Pons (tissue), 1 donor: ENCODE data around the gene PRUNE2.
"Not testable (repeated sequence)": the region's sequence is repeated elsewhere in the genome, so short reads cannot be mapped to it uniquely, and the experiment has no call there.

Source experiments
- DNase-seq: peaks from one replicate; pipeline ENCODE4 v3.0.0-alpha.2; 2016; ENCODE audit warnings: low spot score

The PRUNE2 gene

GRCh38 chr9:76598981-76599380 is 306.9 kb downstream of the PRUNE2 start:
- no peak for DNase-seq

GRCh38 chr9:76595645-76596044 is 310.3 kb downstream of the PRUNE2 start:
- no peak for DNase-seq

DNA sequence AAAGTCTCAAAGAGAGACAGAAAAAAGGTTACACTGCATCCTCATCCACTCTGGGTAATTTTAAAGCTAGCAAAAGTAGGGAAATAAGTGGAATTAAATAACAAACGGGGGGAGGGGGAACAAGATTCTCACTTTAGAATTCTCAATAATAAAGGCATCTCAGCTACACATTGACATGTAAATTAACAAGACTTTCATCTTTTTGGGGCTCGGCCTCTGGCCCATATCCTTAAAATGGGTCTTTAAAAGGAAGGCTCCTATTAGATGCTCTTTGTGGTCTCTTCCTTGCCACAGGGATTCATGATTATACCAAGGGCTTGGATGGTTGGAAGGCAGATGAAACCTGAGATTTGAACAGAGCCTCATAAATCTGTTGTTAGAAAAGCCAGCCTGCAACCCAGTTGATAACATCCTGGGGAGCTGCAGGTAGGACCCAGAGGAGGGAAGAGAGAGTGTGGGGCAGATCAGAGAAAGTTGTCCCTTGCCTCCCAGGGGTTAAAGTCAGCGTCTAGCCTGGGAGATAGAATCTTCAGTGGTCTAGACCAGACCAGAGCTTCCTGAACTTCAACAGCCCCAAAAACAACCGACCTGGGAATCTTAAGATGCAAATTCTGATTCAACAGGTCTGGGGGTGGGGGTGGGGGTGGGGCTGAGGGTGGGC is 311.0 kb downstream of the PRUNE2 start:
- no peak for DNase-seq

GRCh38 chr9:76593961-76594735 is 311.8 kb downstream of the PRUNE2 start:
- DNase-seq, result not testable (repeated sequence)

DNA sequence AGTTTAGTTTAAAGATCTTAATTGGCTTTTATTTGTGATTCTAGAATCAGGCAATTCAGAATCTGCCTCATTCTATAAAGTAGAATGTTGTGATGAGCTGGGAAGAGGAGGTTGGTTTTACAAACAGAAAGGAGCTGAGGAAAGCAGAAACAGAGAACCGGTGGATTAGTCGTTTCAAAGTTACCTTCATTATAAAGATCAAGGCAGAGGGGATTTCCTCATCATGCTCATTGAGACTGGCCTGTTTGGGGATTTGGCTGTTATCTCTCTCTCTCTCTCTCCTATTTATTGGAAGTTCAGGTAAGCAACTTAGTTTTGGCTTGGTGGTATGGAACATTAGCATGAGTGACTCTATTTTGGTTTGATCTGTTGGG is 313.0 kb downstream of the PRUNE2 start:
- no peak for DNase-seq

DNA sequence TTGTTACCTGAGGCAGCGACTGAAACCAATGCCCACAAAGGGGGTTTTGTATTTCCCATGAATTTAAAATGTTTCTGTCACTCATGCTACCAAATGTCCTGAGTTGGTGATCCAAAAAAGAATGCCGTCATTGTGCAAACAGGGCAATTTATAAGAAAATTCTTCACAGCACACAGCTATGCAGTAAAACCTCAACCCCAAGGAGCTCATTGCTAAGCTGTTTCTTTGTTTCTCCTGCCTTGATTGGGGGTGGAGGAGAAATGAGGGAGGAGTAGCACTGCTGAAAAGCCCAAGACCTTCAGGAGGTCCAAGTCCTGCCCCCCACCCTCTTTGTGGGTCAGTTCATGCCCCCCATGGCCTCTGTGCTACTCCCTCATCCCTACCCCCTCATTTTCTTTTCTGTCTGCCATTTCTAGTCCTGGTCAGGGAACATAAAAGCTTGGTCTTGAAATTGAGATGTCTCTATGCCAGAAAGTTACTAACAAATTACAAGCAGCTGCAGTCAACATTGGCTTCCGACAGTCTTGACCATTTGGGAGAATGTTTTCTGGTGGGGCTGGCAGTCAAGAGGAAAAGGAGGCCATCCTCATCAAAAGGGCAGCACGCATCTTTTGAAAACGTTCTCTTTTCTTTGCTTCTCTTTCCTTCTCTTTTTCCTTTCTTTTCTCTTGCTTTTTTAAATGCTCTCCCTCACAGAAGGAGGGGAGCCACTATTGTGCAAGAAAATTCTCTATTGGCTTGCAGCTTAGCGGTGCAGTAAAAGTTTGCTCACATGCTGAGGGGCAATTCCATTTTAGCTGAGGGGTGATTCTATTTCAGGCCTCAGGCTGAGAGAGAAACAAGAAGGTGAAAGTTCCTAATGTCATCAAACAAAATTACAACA is 313.6 kb downstream of the PRUNE2 start:
- DNase-seq, result no peak

GRCh38 chr9:76591256-76591950 is 314.5 kb downstream of the PRUNE2 start:
- no peak for DNase-seq

- DNase-seq, result no peak
Observed at GRCh38 chr9:76588316-76588715, 317.6 kb downstream of the PRUNE2 start.

DNA sequence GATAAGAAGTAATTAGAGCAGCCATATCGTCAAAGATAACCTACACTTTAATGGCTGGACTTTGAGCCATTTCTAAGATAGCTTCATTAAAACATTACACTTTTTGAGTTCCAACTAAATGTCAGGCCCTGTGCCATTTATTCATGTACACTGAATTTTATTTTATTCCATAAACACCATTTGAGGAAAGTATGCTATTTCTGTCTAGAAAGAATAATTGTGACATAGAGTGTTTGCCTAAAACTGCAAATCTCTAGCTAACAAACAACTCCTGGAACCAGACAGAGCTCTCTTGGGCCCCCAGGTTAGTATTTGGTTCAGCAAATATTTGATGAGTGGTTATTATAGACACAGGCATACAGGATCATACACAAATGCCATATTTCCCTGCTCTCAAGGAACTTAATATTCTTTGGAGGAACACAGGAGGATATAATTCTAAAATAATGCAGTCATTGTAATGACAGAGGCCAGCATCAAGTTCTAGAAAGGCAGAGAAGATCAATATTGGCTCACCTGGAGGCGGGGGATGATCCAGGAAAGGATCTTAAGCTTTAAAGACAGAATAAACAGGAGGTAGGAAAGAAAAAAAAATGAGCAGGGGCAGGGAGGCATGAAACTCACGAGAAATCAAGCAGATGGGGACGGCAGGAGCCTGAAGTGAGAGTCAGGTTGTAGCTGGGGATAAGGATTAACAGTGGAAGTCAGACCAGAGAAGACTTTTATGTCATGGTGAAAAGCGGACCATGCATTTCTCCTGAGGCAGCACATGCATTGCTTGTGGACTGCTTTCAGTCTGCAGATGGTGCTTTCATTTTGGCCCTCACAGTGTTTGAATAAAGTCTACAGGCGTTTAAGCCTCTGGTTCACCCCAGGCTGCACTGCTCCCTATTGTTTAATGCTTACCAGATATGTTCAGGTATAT is 319.3 kb downstream of the PRUNE2 start:
- no peak for DNase-seq

- peak; percentile 49 for DNase-seq
Observed at GRCh38 chr9:76585487-76586389, 320.2 kb downstream of the PRUNE2 start.

DNA sequence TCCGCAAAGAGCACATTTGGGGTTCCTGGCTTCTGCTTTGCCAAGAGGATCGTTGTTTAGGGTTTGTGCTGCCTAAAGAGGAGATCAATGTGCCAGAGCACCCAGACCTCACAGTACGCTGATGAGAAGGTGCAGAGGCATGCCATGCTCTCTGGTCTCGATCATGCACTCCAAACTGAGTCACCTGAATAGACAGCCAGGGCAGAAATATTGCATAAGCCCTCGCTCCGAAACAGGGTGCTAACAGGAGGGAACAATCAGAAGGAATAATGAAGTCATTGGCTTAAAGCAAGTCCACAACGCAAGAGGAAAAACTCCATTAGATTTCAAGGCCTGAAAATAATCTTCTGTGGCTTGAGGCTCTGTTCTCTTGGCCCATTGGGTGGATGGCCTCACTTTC is 322.7 kb downstream of the PRUNE2 start:
- no peak for DNase-seq

DNA sequence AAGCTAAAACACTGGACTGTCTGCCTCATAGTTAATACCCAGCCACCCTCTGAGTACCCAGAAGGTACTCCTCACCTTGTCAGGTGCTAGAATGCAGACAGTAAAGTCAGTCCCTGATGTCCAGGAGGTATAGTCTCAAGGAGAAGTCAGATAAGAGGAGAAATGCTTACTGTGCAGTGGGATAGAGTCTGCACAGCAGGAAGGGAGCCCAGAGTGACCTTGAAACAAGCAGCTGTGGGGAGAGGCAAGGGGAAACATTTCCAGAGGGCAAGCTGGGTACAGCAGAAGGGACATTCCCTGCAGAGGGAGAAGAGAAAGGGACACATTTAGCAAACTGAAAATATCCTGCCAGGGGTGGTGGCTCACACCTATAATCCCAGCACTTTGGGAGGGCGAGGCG is 324.2 kb downstream of the PRUNE2 start:
- DNase-seq, result no peak

GRCh38 chr9:76580820-76581219 is 325.1 kb downstream of the PRUNE2 start:
- no peak for DNase-seq

GRCh38 chr9:76580188-76580587 is 325.7 kb downstream of the PRUNE2 start:
- no peak for DNase-seq

DNA sequence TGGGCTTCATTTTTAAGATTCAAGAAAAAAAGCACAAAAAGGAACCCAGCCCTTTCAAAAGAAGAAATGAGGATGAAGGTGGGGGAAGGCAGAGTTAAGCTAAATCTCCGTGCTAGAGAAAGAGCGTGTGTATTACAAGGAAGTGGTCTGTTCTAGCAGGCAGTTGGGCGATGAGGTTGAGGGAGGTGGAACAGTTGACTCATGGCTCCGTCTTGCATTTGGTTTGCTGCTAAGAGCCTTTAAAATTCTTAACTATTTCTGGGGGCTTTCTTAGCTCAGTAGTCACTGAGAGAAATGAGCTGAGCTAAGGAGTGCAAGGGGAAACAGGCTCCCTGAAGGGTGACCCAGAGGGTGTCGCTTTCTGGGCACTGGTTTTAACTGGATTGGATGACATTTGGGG is 329.6 kb downstream of the PRUNE2 start:
- DNase-seq, result peak; percentile 30

- DNase-seq, result no peak
Observed at GRCh38 chr9:76575761-76576160, 330.2 kb downstream of the PRUNE2 start.

GRCh38 chr9:76573905-76574760 is 331.8 kb downstream of the PRUNE2 start:
- no peak for DNase-seq

DNA sequence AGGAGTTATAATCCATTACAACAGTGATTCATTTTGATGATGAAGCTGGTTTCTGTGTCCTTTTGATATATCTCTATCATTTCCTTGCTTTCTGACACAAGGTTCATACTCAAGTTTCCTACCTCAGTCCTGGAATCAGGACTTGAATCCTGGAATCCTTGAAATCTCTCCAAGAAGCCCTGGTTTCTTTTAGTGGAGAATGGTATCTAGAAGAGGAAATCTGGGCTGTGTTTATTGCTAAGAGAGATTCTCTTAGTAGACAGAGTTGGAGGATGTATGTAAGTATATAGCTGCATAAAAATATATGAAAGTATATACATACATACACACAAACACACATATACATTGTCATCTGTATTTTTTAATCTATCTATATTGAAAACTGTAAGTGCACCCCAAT is 332.5 kb downstream of the PRUNE2 start:
- DNase-seq, result no peak

DNA sequence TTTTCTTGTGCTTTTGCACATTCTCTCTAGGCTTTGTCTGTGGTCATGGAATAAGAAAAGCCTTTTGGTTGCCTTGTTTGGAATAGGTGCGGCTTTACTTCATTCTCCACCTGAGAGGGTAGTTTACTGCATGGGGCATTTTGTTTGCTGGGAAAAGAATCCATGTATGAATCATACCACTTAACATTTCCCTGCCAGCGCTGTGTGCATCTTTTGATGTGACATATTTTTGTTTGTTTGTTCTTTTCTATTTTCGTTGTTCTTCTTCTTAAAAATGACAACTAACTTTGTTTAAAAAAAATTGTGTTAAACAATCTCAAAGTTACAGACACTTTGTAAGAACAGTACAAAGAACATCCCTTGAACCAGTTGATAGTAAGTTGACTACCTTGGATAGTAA is 333.8 kb downstream of the PRUNE2 start:
- no peak for DNase-seq
